GM21360 (cell line): ENCODE data around the gene NHERF2.

Source experiments
- ATAC-seq: cut with Tn5 transposase; IDR thresholded peaks from one replicate; pipeline ENCODE4 v1.9.1; 2021; ENCODE audit warnings: mild to moderate bottlenecking, moderate library complexity; ENCODE audit not compliant: unreplicated experiment

The NHERF2 gene

DNA sequence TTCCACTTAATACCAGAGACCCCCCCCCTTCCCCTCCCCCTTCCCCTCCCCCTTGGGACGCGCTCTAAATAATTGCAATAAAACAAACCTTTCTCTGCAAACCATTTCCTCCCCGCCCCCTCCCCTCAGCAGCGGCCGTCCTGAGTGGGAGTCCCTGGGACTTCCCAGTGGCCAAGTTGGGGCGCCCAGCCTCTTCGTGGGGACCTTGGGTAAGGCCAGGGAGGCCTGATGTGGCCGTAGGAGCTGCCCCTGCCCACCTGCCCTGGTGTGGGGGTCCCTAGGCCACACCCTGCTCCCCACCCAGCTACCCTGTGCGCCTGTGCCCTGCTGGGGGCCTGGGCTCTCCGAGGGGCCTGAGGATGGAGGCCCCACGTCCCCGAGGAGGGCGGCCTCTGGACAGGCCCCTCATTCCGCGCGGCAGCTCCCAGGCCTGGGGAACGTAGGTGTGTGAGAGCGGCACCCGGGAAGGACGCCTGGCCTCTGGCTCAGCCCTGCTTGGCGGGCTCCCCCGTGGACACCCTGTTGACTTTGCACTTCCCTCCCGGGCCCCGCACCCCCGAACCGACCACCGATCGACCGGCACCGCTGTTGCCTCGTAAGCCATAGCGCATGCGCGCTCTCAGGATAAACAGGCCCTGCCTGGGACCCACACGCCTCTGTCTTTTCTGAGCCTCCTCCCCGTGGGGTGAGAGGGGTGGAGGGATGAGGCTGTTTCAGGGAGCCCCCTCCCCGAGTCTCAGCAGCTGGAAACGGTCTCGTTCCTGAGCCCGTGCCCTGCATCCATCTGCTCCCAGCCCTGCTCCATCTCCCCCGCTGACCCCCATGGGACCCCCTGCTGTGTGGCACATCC, 11.9 kb downstream of the NHERF2 start:
- no peak for ATAC-seq

DNA sequence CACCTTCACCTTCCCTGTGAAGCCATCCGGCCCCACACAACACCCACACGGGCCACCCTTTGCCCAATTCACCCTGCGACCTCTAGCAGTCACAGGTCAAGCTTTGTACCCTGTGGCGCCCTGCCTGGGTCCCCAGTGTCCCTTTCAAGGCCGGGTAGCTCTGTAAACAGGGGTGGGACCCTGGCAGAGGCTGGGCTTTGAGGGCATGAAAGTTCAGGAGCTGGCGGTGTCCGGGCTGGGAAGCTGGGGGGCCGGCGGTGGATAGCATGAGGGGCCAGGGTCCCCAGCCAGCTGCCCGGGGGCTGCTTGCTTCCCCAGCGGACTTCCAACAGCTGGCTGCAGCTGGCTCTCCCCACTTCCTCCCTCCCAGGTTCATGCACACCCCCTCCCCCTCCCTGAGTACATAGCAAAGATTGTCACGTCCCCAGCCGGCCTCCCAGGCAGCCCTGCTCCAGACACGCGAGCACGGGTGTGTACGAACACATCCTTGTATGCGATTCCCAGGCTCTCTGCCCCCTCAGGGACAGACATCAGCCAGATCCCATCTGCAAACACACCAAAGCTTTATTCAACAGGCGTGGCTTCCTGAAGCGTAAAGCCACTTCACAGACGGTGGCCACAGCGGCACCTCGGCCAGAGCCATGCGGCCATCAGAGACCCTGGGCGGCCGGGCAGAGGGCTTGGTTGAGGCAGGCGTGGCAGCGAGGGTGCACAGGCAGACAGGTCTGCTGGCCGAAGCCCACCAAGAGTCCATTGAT, 12.8 kb downstream of the NHERF2 start:
- no peak for ATAC-seq

DNA sequence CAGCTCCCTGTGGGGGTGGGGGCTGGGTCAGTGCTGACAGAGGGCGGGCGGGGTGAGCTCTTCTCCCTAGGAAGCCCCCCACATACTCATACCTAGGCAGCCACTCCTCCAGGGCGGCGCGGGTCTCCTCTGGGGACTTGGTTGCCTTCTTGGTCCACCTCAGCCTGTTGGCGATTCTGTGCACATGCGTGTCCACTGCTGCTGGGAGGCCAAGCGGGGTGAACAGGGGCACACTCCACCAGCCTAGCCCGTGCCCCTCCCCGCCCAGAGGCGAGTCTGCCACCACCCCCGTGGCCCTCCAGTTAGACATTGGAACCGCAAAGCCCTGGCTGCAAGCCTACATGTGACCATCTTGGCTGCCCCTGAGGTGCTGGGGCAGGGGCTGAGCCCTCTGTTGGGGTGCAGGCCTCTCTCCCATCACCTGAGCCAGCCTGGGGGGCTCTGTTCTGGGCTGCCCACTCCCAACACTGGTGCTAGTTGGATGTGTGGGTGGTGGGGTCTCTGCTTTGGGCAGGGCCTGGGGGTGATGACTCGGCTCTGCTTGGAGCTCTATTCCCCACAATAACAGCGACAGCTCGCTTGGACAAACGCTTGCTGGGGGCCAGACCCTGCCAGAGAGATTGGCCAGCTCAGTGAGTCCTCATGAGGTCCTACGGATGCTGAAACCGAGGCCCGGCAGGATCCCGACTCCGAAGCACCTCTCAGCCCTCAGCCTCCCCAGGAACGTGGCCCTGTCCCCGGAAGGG, 13.5 kb downstream of the NHERF2 start:
- no peak for ATAC-seq

GRCh38 chr16:2040787-2041522, 14.3 kb downstream of the NHERF2 start:
- no peak for ATAC-seq

GRCh38 chr16:2042171-2042985, 15.7 kb downstream of the NHERF2 start:
- ATAC-seq = no peak

- ATAC-seq = no peak
Observed at GRCh38 chr16:2042986-2043666, 16.4 kb downstream of the NHERF2 start.

DNA sequence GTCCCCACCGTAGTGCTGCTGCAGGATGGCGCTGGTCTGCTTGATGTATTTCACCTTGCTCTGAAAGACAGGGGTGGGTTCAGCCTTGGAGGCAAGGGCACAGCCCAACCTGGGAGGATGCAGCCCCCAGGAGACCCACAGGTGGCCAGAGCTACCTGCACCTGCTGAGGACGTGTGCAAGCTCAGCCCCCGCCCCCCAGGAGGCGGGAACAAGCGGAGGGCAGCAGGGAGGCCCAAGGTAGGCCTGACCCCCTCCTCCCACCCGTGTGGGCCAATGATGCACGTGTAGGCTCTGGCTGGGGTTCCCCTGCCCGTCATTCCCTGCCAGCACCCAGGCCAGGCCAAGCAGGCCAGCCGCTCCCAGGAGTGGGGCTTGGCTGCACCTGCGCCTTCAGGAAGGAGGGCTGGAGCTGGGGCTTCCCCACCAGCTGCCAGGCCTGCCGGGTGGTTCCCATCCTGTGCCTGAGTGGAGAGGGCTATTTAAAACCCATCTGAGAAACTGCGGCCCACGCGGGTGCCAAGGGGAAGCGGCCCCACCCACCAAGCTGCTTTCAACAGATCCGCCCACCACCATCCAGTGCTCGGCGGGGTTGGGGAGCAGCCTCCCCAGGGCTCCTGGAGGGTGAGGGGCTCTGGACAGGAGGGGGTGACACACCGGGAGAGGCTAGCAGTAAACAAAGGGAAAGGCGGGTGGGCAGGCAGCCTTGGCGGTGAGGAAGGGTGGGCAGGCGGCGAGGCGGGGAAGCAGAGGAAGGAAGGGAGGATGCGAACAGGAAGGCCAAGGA, 17.2 kb downstream of the NHERF2 start:
- no peak for ATAC-seq

DNA sequence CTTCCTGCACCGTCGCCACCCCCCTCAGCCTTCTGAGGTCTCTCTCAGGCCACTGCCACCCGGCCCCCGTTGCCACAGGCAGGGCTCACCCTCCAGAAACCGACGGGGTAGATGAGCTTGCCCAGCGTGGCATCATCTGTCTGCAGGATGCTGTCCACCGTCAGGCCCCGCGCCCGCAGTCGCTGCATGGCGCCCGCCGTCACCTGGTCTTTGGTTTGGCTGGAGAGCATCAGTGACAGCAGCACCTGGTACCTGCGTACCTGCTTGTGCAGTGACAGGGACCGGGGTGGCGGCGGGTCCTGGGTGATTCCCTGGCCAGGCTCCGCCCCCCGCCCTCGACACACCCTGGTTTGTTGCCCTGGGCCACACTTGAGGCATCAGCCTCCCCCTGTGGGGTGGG, 17.8 kb downstream of the NHERF2 start:
- ATAC-seq = no peak

DNA sequence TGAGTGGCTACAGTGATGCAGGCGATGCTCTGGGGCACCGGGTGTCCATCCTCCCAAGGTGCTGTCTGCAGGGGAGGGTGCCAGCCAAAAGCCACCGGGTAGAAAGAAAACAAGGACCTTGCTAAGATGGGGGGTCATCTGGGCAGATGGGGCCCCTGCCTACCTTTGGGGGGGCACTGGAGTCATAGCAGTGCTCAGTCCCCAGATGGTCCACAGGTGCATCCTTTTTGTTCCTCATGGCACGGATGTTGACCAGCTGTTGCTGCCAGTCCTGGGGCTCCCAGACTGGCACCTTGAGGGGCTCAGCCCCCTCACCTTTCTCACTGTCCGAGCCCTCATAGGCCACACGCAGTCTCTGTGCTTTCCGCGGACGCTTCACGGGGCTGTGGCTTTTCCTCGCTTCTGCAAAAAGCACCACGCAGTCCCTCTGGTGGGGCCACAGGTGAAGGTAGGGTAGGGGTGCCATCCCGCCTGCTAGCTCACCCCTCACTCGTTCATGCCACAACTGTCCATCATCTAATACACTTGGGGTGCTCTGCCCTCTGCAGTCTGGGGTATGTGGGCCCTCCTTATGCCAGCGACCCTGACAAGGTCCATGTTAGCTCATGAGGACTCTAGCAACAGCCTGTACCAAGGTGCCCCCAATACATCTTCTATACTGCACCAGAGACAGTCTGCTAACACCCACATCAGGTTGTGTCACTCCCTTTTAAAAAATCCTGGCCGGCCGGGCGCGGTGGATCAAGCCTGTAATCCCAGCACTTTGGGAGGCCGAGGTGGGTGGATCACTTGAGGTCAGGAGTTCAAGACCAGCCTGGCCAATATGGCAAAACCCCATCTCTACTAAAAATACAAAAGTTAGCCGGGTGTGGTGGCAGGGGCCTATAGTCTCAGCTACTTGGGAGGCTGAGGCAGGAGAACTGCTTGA, 19.5 kb downstream of the NHERF2 start:
- ATAC-seq = no peak

- ATAC-seq = no peak
Observed at GRCh38 chr16:2046893-2047329, 20.2 kb downstream of the NHERF2 start.

DNA sequence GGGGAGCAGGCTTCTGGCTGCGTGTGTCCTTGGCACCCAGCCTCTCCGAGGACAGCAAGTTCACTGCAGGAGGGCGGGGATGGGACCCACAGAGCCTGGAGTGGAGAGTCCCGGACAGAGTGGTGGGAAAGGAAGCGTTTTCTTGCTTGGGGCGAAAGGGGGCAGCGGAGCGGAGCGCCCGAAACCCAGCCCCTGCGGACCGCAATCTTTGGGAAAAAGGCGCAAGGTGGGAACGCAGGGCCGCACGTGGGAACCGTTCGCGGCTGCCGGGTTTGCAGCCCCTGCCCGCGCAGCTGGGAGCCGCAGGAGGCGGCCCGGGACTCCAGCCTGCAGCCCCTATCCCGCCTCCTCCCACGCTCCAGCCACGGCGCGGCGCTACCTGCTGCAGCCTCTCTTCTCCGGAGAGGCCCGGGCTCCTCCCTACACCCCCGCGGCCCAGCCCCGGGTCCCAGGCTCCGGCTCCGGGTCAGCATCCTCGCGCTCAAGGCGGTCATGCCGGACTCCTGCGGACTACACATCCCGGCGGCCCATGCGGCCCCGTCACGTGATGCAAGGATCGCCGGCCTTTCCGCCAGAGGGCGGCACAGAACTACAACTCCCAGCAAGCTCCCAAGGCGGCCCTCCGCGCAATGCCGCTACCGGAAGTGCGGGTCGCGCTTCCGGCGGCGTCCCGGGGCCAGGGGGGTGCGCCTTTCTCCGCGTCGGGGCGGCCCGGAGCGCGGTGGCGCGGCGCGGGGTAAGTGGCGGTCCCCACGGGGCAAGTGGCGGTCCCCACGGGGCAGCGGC, 20.8 kb downstream of the NHERF2 start, which contains the start of the genes NTHL1 and TSC2:
NTHL1 (minus strand) TSS at position 505 of the 786 bp plus-strand sequence; CDS start at position 494, 11 bp downstream.
TSC2 (plus strand) TSS at position 656 of the 786 bp plus-strand sequence. CDS start 631 bp downstream, outside the sequence.
- ATAC-seq = peak; percentile 81

GRCh38 chr16:2048116-2048543, 21.4 kb downstream of the NHERF2 start:
- no peak for ATAC-seq

- no peak for ATAC-seq
Observed at GRCh38 chr16:2053211-2053610, 26.5 kb downstream of the NHERF2 start.

- ATAC-seq = no peak
Observed at GRCh38 chr16:2053897-2054296, 27.2 kb downstream of the NHERF2 start.

GRCh38 chr16:2054543-2055245, 28.0 kb downstream of the NHERF2 start:
- ATAC-seq = no peak

DNA sequence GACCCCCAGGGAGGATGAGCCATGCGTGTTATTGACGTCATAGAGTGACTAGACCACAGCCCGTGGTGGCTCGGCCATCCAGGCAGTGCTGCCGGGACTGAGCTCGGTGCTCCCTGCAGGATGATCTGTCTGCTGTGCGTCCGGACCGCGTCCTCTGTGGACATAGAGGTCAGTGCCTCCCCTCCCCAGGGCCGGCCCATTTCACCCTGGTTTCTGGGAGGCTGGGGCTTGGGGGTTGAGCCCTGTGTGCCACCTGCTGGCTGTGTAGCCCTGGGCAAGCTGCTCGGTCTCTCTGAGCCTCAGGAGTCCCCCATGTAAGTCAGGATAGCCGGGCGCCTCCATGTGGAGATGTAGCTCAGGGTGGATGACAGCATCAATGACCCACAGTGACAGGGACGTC, 29.4 kb downstream of the NHERF2 start:
- ATAC-seq = no peak
